CD4-positive, alpha-beta T cell treated with Interleukin-12 subunit alpha and Interleukin-12 subunit beta, for 1 hour (primary cell): Measurements from ENCODE around the gene ITGA3.
A peak's percentile ranks its signal among the peaks of the same experiment; 100 is the strongest.
"Not testable (repeated sequence)": the region's sequence is repeated elsewhere in the genome, so short reads cannot be mapped to it uniquely, and the experiment has no call there.

ENCODE experiments used
- DNase-seq: peaks from one replicate; pipeline ENCODE4 v3.0.0-alpha.2; 2020

The ITGA3 gene

GRCh38 chr17:50053654-50053960 is 2.3 kb upstream of the ITGA3 start:
- no peak for DNase-seq

GRCh38 chr17:50055055-50055425 is 870 bp upstream of the ITGA3 start:
- peak; percentile 34 for DNase-seq

DNA sequence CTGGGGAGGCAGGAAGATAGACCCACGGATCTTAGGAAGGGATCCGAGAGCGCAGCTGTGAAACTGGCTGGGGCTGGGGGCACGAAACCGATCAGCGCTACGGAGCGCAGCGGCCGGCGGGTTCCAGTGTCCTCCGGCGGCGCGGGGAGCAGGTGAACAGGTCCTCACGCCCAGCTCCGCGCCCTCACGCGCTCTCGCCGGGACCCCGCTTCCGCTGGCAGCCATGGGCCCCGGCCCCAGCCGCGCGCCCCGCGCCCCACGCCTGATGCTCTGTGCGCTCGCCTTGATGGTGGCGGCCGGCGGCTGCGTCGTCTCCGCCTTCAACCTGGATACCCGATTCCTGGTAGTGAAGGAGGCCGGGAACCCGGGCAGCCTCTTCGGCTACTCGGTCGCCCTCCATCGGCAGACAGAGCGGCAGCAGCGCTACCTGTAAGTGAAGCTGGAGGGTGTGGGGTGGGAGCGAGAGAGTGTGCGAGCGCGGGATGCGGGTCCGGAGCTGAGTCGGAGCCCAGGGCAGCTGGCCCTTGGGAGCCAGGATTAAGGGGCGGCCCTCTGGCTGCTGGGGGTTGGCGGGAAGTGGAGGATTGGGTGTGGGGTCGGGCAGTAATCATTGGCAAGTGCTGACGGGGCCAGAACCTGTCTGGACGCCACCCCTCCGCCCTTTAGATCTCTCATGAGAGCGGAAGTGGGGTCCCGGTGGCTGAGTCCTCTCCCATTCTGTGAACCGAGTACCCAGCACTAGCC is 479 bp downstream of the ITGA3 start:
- peak; percentile 54 for DNase-seq

DNA sequence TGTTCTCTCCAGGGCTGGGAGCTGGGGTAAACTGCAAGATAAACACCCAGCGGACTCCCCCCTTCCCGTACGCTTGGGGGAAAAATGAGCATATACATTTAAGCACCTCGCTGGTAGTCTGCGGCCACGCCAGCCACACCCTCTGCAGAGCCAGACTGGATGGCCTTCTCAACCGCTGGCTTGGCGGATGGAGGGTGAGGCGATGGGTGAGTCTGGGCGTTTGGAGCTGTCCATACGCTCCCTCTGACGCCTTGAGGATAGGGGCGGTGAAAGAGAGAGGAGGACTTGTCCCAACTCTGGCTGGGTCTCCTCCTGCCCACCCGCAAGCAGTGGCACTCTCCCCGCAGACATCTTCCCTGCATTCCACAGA is 1.0 kb downstream of the ITGA3 start:
- DNase-seq, result no peak

DNA sequence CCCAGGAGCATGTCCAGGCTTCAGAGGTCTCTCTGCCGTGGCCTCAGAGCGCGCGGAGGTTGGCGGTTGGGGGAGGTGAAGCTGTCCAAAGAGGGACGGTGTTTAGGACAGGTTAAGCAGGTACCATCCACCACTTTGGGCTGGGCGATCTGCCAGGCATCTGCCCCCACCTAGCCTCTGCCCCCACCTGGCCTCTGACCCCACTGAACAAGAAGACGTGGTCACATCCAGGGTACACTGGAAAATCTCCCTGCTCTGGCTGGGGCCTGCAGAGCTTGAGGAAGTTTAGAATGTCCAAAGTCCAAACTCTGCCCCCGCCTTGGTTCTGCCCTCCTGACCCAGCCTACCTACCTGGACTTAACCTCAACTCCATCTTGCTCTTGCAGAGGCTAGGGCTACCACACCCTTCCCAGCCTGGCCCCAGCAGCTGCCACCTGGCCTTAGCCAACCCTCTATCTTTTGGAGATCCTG is 1.6 kb downstream of the ITGA3 start:
- DNase-seq, result no peak

DNA sequence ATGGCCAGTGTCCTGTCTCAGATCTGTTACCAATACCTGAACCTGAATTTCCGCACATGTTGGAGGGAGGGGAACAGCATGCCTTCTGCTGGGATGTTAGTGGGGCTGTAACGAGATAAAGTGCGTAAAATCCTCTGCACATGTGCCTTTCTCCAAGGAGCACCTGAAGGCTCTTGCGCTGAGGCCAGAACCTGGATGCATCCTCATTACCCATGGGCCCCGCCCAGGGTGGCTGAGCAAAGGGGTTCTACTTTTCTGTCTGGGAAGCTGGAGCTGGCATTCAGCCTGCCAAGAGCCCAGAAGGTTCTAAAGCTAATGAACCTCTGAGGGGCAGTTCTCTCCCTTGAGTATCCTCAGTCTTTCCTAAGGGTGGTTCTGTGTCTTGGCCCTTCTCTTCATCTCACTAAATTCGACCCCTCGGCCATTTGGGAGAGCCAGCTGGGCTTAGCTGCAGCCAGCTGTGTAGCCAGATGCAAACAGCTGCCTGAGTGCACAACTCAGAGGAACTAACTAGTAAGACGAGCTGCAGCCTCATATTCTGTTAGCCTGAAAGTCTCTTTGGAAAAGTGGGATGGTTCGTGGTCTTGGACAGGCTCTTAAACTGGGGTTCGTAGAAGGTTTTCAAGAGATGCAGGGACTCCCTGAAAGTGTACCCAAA is 2.5 kb downstream of the ITGA3 start:
- DNase-seq, result no peak

DNA sequence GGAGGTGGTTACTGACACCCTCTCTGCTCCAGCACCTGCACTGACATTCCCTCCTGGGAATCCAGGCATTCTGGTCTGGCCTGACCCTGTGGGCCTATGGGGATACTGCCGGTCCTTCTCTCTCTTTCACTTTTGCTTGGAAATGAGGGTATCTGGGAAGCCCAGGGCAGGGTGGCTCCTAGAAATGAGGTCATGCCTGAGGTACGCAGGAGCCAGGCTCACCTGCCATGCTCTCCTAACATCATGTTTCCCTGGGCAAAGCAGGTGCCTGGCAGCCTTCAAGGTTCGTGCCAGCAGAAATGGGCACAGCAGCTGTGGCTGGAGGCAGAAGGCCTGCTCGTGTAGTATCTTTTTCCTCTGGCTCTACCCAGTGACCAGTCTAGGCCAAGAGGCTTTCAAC is 3.3 kb downstream of the ITGA3 start:
- DNase-seq, result no peak

DNA sequence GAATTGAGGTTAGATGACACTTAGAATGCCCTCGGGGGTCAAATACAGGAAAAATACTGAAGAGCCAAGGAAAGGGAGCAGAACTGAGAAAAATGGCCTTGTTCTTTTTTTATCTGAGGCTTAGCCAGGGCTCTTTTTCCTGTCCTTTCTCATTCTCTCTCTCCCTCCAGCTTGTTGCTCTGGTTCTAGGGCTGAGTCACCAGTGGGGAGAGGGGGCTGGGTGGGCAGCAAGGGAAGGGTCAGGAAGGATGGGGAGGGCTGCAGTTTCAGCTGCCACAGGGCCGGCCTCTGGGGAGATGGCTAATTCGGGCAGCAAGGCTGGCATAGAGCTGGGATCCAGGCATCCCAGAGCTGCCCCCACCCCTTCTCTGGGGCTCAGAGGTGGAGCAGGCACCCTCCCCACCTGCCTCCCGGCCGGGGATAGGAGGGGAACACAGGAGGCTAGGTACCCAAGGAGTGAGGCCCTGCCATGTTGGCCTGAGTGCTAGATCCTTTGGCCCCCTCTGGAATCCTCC is 3.9 kb downstream of the ITGA3 start:
- no peak for DNase-seq

DNA sequence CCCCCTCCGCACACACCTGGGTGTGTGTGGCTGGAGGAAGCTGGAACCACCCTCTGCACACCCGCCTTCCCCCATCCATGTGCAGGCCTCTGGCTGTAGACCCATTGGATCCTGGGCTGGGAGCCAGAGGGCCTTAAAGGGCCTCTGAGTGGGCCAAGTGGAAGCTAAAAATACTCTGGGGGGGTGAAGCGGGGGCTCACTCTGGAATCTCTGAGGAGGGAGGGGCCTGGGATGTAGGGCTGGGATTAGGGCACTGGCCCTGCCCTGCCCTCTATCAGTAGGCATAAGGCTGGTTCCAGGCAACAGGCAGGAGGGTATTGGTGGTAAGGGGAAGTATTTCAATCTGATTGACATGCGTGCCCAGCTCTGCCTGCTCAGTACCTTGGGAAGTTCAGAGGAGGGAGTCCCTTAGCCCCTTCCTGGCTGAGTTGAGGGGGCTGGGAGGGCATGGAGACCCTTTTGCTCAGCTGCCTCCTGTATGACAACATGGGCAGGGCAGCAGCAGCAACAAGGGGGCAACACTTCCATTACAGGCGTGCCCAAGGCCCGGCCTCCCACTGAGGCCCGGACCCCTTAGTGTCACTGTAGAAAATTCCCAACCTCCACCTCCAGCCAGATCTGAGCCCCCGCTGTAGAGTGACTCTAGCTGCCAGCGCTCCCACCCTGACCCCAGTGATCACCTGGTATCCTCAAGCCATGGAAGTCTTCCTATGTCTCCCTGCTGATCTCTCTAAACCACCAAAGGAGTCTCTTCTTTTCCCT is 5.2 kb downstream of the ITGA3 start:
- DNase-seq, result no peak

DNA sequence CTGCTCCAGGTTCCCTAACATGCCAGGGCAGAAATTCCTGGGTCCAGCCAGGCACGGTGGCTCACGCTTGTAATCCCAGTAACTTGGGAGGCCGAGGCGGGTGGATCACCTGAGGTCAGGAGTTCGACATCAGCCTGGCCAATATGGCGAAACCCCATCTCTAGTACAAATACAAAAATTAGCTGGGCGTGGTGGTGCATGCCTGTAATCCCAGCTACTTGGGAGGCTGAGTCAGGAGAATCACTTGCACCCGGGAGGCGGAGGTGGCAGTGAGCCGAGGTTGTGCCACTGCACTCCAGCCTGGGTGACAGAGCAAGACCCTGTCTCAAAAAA is 5.8 kb downstream of the ITGA3 start:
- DNase-seq, result not testable (repeated sequence)

GRCh38 chr17:50062293-50063243 is 6.7 kb downstream of the ITGA3 start:
- no peak for DNase-seq

- DNase-seq, result no peak
These were observed 7.8 kb downstream of the ITGA3 start for GRCh38 chr17:50063561-50064252.

DNA sequence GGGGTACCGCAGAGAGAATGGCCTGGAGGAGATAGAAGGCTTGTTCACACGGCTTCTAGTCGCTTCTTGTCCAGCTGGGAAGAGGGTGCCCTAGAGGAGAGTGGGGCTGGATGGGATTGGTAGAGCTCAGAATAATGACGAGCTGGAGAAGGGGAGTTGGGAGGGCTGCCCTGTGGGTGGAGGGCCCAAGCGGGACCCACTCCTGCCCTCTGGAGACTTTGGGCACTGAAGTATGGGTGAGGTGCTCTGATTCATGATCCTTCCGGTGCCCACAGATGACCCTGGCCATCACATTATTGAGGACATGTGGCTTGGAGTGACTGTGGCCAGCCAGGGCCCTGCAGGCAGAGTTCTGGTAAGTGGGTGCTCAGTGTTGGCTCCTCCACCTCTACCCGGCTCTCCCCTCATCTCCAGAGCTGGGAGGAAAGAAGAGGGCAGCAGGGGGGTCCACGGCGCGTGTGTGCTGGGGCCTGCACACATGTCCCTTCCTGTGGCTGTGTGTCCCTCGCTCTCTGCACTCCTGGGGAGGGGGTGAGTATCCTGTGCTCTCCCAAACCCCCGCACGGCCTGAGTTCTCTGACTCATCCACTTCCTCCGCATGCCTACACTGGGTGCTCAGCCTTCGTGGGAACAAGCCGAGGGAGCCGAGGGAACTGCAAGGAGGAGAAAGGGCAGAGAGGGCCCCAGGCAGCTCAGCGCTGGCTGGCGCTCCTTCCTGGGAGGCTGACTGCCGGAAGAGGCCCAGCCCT is 8.5 kb downstream of the ITGA3 start:
- no peak for DNase-seq

DNA sequence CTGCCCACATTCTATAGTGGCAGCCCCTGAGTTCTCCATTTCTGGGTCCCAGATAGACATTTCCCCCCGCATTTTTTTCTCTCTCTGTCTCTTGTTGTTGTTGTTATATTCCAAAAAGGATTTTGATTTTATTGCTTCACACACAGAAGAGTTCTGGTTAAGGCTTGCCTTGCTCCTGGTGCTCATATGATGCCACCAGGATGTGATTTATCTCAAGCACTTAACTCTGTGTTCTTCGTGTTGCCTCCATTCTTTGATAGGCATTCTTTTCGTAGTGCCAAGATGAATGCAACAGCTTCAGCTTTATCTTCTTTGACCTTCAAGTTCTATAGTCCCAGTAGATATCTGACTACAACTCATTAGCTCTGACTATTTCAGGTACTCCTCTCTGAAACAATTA is 9.1 kb downstream of the ITGA3 start:
- DNase-seq, result no peak

DNA sequence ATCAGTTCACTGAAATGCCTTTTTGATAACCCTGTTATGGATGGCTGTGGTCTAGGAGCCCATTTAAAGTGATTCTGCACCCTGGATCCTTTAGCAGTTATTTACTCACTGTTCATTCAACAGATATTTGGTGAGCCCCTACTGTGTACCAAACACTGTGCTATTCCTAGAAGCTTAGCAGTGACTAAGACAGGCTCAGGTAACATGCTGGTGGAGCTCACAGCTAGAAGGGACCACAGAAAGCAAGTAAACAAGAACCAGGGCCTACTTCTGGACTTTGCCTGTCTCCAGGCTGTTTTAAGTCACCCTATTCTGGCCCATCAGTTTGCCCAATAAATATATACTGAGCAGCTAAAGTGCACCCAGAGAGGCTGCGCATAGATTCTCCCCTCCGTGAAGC is 11.1 kb downstream of the ITGA3 start:
- DNase-seq, result no peak

- no peak for DNase-seq
These were observed 12.1 kb downstream of the ITGA3 start for GRCh38 chr17:50067996-50068395.

DNA sequence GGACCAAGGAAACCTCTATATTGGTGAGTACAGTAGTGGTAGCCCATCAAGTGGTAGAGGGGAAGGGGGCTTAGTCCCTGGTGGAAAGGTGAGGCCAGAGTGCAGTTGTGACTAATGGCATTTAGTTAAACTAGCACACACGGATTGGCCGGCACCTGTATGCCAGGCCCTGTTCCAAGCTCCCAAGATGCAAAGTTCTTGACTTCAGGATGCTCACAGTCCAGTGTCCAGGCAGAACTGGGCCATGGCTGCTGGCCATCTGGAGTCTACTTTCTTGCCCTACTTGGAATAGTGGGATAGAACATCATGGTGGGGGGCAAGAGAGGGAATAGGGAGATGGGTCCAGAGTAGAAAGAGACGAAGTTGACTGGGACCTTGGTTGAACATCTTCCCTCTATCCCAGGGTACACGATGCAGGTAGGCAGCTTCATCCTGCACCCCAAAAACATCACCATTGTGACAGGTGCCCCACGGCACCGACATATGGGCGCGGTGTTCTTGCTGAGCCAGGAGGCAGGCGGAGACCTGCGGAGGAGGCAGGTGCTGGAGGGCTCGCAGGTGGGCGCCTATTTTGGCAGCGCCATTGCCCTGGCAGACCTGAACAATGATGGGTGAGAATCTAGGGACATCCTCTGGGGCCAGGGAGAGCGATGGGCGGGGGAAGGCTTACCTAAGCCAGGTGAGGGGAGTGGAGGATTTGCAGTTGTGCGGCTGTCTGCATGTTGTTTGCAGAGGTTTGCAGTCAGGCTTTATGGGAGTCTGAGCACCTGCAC is 15.2 kb downstream of the ITGA3 start:
- no peak for DNase-seq

DNA sequence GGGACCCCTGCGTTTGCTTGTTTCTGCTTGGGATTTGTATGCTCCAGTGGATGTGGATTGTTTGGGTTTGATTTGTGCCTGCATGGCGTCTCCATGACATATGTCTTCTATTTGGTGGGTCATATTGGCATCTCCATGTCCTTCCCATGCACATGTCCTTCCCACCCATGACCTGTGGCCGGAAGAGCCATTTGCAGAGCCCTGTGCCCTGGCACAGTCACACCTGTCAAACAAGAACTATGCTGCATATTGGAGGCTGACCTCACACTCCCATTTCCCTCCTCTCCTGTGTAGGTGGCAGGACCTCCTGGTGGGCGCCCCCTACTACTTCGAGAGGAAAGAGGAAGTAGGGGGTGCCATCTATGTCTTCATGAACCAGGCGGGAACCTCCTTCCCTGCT is 15.8 kb downstream of the ITGA3 start:
- no peak for DNase-seq

GRCh38 chr17:50072130-50072529 is 16.2 kb downstream of the ITGA3 start:
- DNase-seq, result no peak

GRCh38 chr17:50072925-50073324 is 17.0 kb downstream of the ITGA3 start:
- DNase-seq, result no peak

- DNase-seq, result no peak
These were observed 18.3 kb downstream of the ITGA3 start for GRCh38 chr17:50074227-50074626.
